OCI-LY7 (cell line): ENCODE results near the gene DCDC2C.

Experiments
- EZH2phosphoT487 ChIP-seq: fragments of 200-600 bp; sonication (generic); IDR thresholded peaks from 2 replicates; pipeline ENCODE4 v1.6.1; 2018; ENCODE audit warnings: low read depth, borderline replicate concordance, mild to moderate bottlenecking, mixed run types, antibody characterized with exemption, low read length, moderate library complexity, mixed read lengths
- TF ChIP-seq, protein P1 (sequence below): fragments of 200-600 bp; sonication (generic); conservative IDR thresholded peaks from 2 replicates; pipeline ENCODE4 v1.5.1; 2014; ENCODE audit warnings: mild to moderate bottlenecking, antibody characterized with exemption, low read length, moderate library complexity, mixed read lengths

GRCh38 chr2:3771576-3771975, 68.2 kb downstream of the DCDC2C start:
- TF ChIP-seq, protein P1, sequence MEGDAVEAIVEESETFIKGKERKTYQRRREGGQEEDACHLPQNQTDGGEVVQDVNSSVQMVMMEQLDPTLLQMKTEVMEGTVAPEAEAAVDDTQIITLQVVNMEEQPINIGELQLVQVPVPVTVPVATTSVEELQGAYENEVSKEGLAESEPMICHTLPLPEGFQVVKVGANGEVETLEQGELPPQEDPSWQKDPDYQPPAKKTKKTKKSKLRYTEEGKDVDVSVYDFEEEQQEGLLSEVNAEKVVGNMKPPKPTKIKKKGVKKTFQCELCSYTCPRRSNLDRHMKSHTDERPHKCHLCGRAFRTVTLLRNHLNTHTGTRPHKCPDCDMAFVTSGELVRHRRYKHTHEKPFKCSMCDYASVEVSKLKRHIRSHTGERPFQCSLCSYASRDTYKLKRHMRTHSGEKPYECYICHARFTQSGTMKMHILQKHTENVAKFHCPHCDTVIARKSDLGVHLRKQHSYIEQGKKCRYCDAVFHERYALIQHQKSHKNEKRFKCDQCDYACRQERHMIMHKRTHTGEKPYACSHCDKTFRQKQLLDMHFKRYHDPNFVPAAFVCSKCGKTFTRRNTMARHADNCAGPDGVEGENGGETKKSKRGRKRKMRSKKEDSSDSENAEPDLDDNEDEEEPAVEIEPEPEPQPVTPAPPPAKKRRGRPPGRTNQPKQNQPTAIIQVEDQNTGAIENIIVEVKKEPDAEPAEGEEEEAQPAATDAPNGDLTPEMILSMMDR, result no peak
- no peak for TF ChIP-seq EZH2phosphoT487
